ENCODE results near the gene TSN. TPM values are rescaled to one million over a fixed set of nuclear protein-coding genes. Genes with fewer than 3 reads are reported as not detected.
"Not testable (repeated sequence)": the region's sequence is repeated elsewhere in the genome, so short reads cannot be mapped to it uniquely, and the experiment has no call there.

Gene TSN
- total RNA-seq, 1 experiment from 2014 or later, result 91.5 TPM

GRCh38 chr2:121731366-121731765 lies 24.1 kb upstream of the TSN start:
- CTCF ChIA-PET, result no interaction called here
- no peak overlapping the region for H2AFZ ChIP-seq (ENCODE audit: low read depth, low read length, poor library complexity, severe bottlenecking)
- no peaks in the 10 kb centered on the region for H3K27me3 ChIP-seq (ENCODE audit: insufficient read depth, low read length)
- DNase-seq (ENCODE audit: low read depth, low spot score) (no peak), ATAC-seq (no peak)
- no peaks in the 10 kb centered on the region for H3K9me3 ChIP-seq (ENCODE audit: control insufficient read depth in 1 of 2, insufficient read depth in 1 of 2, low read depth in 1 of 2, low read length in 2 of 2)
- no peak overlapping the region for H3K27ac ChIP-seq (ENCODE audit: low read depth, low read length)
- no TSS peak for BruUV-seq (replicated peaks)
- H3K9ac ChIP-seq (ENCODE audit: low read length), result no peak overlapping the region
- peaks cover 18% of the 10 kb centered on the region for H4K20me1 ChIP-seq (ENCODE audit: insufficient read depth)
- peaks cover 5% of the 10 kb centered on the region in 2 experiments; a peak in 3 of 4 replicates for H3K4me1 ChIP-seq (ENCODE audit: control insufficient read depth in 1 of 2, insufficient read depth in 2 of 2, low read length in 2 of 2)
- intact Hi-C loops (cut with micrococcal nuclease), result no loop called here
- POLR2A ChIA-PET, result no interaction called here
- TF ChIP-seq, protein P1, sequence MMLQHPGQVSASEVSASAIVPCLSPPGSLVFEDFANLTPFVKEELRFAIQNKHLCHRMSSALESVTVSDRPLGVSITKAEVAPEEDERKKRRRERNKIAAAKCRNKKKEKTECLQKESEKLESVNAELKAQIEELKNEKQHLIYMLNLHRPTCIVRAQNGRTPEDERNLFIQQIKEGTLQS (IDR thresholded peaks at IDR 0.05), result no peak
- TF ChIP-seq TCF7L2 (IDR thresholded peaks at IDR 0.05; ENCODE audit: borderline replicate concordance, extremely low read depth, insufficient read depth, insufficient read length) (no peak), RAD21 (IDR thresholded peaks at IDR 0.05; ENCODE audit: low read depth) (no peak), POLR2A (IDR thresholded peaks at IDR 0.05; ENCODE audit: borderline replicate concordance, extremely low read depth, insufficient read depth, insufficient read length) (no peak), YY1 (IDR thresholded peaks at IDR 0.05; ENCODE audit: extremely low read depth, insufficient replicate concordance, low read depth, low read length) (no peak), SIN3A (IDR thresholded peaks at IDR 0.05; ENCODE audit: low read depth) (no peak), POLR2AphosphoS5 (IDR thresholded peaks at IDR 0.05; ENCODE audit: low read depth, low read length) (no peak), FOSL1 (IDR thresholded peaks at IDR 0.05; ENCODE audit: low read depth) (no peak), ZFX (IDR thresholded peaks at IDR 0.05) (no peak), SP1 (IDR thresholded peaks at IDR 0.05; ENCODE audit: low read depth) (no peak), ZNF274 (IDR thresholded peaks at IDR 0.05; ENCODE audit: low read depth, low read length) (no peak), JUND (IDR thresholded peaks at IDR 0.05) (no peak), CTCF (IDR thresholded peaks at IDR 0.05 in 2 of 3, conservative IDR thresholded peaks at IDR 0.05 in 1 of 3; ENCODE audit: borderline replicate concordance in 1 of 3, insufficient read depth in 1 of 3, low read depth in 2 of 3, low read length in 2 of 3) (no peak), CEBPB (IDR thresholded peaks at IDR 0.05; ENCODE audit: low read depth) (no peak), EZH2phosphoT487 (IDR thresholded peaks at IDR 0.05; ENCODE audit: borderline replicate concordance) (no peak), ELF1 (IDR thresholded peaks at IDR 0.05; ENCODE audit: borderline replicate concordance, low read depth) (no peak), SRF (IDR thresholded peaks at IDR 0.05; ENCODE audit: low read depth) (no peak)
- TF ChIP-seq, protein P2, sequence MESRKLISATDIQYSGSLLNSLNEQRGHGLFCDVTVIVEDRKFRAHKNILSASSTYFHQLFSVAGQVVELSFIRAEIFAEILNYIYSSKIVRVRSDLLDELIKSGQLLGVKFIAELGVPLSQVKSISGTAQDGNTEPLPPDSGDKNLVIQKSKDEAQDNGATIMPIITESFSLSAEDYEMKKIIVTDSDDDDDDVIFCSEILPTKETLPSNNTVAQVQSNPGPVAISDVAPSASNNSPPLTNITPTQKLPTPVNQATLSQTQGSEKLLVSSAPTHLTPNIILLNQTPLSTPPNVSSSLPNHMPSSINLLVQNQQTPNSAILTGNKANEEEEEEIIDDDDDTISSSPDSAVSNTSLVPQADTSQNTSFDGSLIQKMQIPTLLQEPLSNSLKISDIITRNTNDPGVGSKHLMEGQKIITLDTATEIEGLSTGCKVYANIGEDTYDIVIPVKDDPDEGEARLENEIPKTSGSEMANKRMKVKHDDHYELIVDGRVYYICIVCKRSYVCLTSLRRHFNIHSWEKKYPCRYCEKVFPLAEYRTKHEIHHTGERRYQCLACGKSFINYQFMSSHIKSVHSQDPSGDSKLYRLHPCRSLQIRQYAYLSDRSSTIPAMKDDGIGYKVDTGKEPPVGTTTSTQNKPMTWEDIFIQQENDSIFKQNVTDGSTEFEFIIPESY (IDR thresholded peaks at IDR 0.05; ENCODE audit: extremely low read depth, insufficient replicate concordance, low read length), result no peak
- TF ChIP-seq, protein P3, sequence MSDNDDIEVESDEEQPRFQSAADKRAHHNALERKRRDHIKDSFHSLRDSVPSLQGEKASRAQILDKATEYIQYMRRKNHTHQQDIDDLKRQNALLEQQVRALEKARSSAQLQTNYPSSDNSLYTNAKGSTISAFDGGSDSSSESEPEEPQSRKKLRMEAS (IDR thresholded peaks at IDR 0.05), result no peak
- no peaks in the 10 kb centered on the region for H3K9me2 ChIP-seq (ENCODE audit: insufficient read depth)
- H3K4me2 ChIP-seq (ENCODE audit: low read length), result no peak overlapping the region
- no peak overlapping the region for H3K4me3 ChIP-seq (replicated peaks in 1 of 2; ENCODE audit: low read depth in 1 of 2, low read length in 2 of 2)
- H3K36me3 ChIP-seq (ENCODE audit: control insufficient read depth in 1 of 2, insufficient read depth in 2 of 2, low read length in 2 of 2), result peaks cover 59 to 63% of the 10 kb centered on the region in 2 experiments
- H3K79me2 ChIP-seq (ENCODE audit: insufficient read depth, low read length), result peaks cover 61% of the 10 kb centered on the region
- RAD21 ChIA-PET (ENCODE audit: low non-redundant PET in 1 of 2, low total read pairs in 2 of 2, uncharacterized antibody in 2 of 2, unreplicated experiment in 2 of 2), result no interaction called here

- H3K9me2 ChIP-seq (ENCODE audit: insufficient read depth); CTCF ChIA-PET; H3K4me3 ChIP-seq (replicated peaks in 1 of 2; ENCODE audit: low read depth in 1 of 2, low read length in 2 of 2); DNase-seq (ENCODE audit: low read depth, low spot score); H3K4me2 ChIP-seq (ENCODE audit: low read length); H3K9ac ChIP-seq (ENCODE audit: low read length); H3K27me3 ChIP-seq (ENCODE audit: insufficient read depth, low read length); ATAC-seq; H2AFZ ChIP-seq (ENCODE audit: low read depth, low read length, poor library complexity, severe bottlenecking); H3K27ac ChIP-seq (ENCODE audit: low read depth, low read length); POLR2A ChIA-PET; BruUV-seq (replicated peaks); RAD21 ChIA-PET (ENCODE audit: low non-redundant PET in 1 of 2, low total read pairs in 2 of 2, uncharacterized antibody in 2 of 2, unreplicated experiment in 2 of 2); intact Hi-C loops (cut with micrococcal nuclease); H3K9me3 ChIP-seq (ENCODE audit: control insufficient read depth in 1 of 2, insufficient read depth in 1 of 2, low read depth in 1 of 2, low read length in 2 of 2): not testable (repeated sequence)
- H3K79me2 ChIP-seq (ENCODE audit: insufficient read depth, low read length), result peaks cover 61% of the 10 kb centered on the region
- H3K36me3 ChIP-seq (ENCODE audit: control insufficient read depth in 1 of 2, insufficient read depth in 2 of 2, low read length in 2 of 2), result peaks cover 37 to 38% of the 10 kb centered on the region in 2 experiments
- H4K20me1 ChIP-seq (ENCODE audit: insufficient read depth), result peaks cover 12% of the 10 kb centered on the region
- peaks cover 8 to 13% of the 10 kb centered on the region in 2 experiments; a peak in 3 of 4 replicates for H3K4me1 ChIP-seq (ENCODE audit: control insufficient read depth in 1 of 2, insufficient read depth in 2 of 2, low read length in 2 of 2)
Observed at GRCh38 chr2:121734544-121734943, 20.9 kb upstream of the TSN start.
